Naive thymus-derived CD8-positive, alpha-beta T cell (primary cell): ENCODE measurements around the gene HBG2. TPM values are rescaled to one million over a fixed set of nuclear protein-coding genes. Genes with fewer than 3 reads are reported as not detected.

ENCODE experiments used
- ATAC-seq, 2 donors: fragments of 150-1000 bp; cut with Tn5 transposase in 1 of 2; sonication (Bioruptor Pico), chemical (Tn5 transposase) in 1 of 2; 1 replicate in 1 of 2; 2 replicates in 1 of 2; pipeline ENCODE4 v1.10.0; 2021; ENCODE audit warnings: mild to moderate bottlenecking in 2 of 2, moderate library complexity in 2 of 2
- POLR2A ChIA-PET: fragments of 350-600 bp; sonication (Branson Sonifier 250); formaldehyde crosslinking; loops from one replicate; lab custom pipeline; 2021; ENCODE audit warnings: antibody characterized with exemption; lab: Charles Lee
- DNase-seq, 10 donors: peaks; one replicate each; pipeline versions ENCODE4 v3.0.0 to v3.0.0-alpha.2; 2020 to 2022
- H3K27ac Mint-ChIP-seq, 10 donors: one replicate each; pipeline ENCODE4 v1.8.0; 2020 to 2022; ENCODE audit warnings: mild to moderate bottlenecking in 10 of 10, mixed read lengths in 10 of 10, moderate library complexity in 4 of 10, inconsistent platforms in 1 of 10
- H3K27me3 Mint-ChIP-seq, 5 donors: one replicate each; pipeline ENCODE4 v1.8.0; 2021 to 2022; ENCODE audit warnings: mixed read lengths in 5 of 5
- H3K36me3 Mint-ChIP-seq, 3 donors: one replicate each; pipeline ENCODE4 v1.8.0; 2020 to 2022; ENCODE audit warnings: mixed read lengths in 3 of 3, mild to moderate bottlenecking in 2 of 3, inconsistent platforms in 1 of 3
- H3K4me1 Mint-ChIP-seq, 4 donors: one replicate each; pipeline ENCODE4 v1.8.0; 2021 to 2022; ENCODE audit warnings: mixed read lengths in 4 of 4
- H3K4me3 Mint-ChIP-seq, 10 donors: one replicate each; pipeline ENCODE4 v1.8.0; 2020 to 2022; ENCODE audit warnings: mild to moderate bottlenecking in 10 of 10, mixed read lengths in 10 of 10, moderate library complexity in 6 of 10, inconsistent platforms in 1 of 10
- H3K9me3 Mint-ChIP-seq, 9 donors: one replicate each; pipeline ENCODE4 v1.8.0; 2020 to 2022; ENCODE audit warnings: mixed read lengths in 9 of 9, mild to moderate bottlenecking in 3 of 9, inconsistent platforms in 1 of 9, moderate library complexity in 1 of 9
- polyA plus RNA-seq, 3 donors: library from polyadenylated mRNA; unstranded; fragments of 300-500 nt; fragmentation: Illumina TruSeq; gene quantifications; one replicate each; pipeline ENCODE4 v1.2.3, GENCODE V29; 2021
- total RNA-seq, 8 experiments: library from RNA in 2 of 8; stranded (reverse) in 2 of 8; gene quantifications; one replicate each; pipeline ENCODE4 v1.2.3 and lab custom pipeline; 2021 to 2026

The HBG2 gene
- total and polyA plus RNA-seq, 5 experiments from 2014 or later, result not detected

- peaks cover 0 to 1% (median 0%) of the 10 kb centered on the region in 9 donors for H3K9me3 Mint-ChIP-seq
- H3K4me3 Mint-ChIP-seq, result no peak overlapping the region
- no peak for ATAC-seq
- DNase-seq, result no peak
- no peaks in the 10 kb centered on the region for H3K36me3 Mint-ChIP-seq
- H3K4me1 Mint-ChIP-seq, result no peaks in the 10 kb centered on the region
- H3K27ac Mint-ChIP-seq, result no peak overlapping the region
- H3K27me3 Mint-ChIP-seq, result peaks cover 0 to 16% (median 6%) of the 10 kb centered on the region in 5 donors
- POLR2A ChIA-PET, result no interaction called here
Observed at GRCh38 chr11:5203366-5203765, 51.2 kb downstream of the HBG2 start.

Other genes with a start within 250 kb of the HBG2 start
- gene OR52J3, start 208.3 kb downstream of the HBG2 start, total RNA-seq, result not detected
- not detected for gene OR52J3, start 208.3 kb downstream of the HBG2 start, polyA plus RNA-seq
- not detected for gene OR52E2, start 195.2 kb downstream of the HBG2 start, total RNA-seq
- not detected for gene OR52E2, start 195.2 kb downstream of the HBG2 start, polyA plus RNA-seq
- not detected for gene OR52E1, start 185.2 kb downstream of the HBG2 start, total RNA-seq
- not detected for gene OR52E1, start 185.2 kb downstream of the HBG2 start, polyA plus RNA-seq
- gene OR52A5, start 116.4 kb downstream of the HBG2 start, total RNA-seq, result not detected
- gene OR52A5, start 116.4 kb downstream of the HBG2 start, polyA plus RNA-seq, result not detected
- gene OR52A1, start 100.0 kb downstream of the HBG2 start, total RNA-seq, result not detected
- not detected for gene OR52A1, start 100.0 kb downstream of the HBG2 start, polyA plus RNA-seq
- gene OR51V1, start 54.1 kb downstream of the HBG2 start, total RNA-seq, result not detected
- gene OR51V1, start 54.1 kb downstream of the HBG2 start, polyA plus RNA-seq, result not detected
- gene HBB, start 27.7 kb downstream of the HBG2 start, total RNA-seq, result not detected
- under 1 TPM in 2 of 3 donors, not detected in 1; 0.88 to 0.89 TPM for gene HBB, start 27.7 kb downstream of the HBG2 start, polyA plus RNA-seq
- gene HBD, start 20.3 kb downstream of the HBG2 start, total RNA-seq, result not detected
- not detected for gene HBD, start 20.3 kb downstream of the HBG2 start, polyA plus RNA-seq
- not detected for gene HBG1, start 4.9 kb downstream of the HBG2 start, total RNA-seq
- not detected for gene HBG1, start 4.9 kb downstream of the HBG2 start, polyA plus RNA-seq
- gene HBE1, start 15.2 kb upstream of the HBG2 start, total RNA-seq, result not detected
- gene HBE1, start 15.2 kb upstream of the HBG2 start, polyA plus RNA-seq, result not detected
- not detected for gene OR51B4, start 47.2 kb upstream of the HBG2 start, total RNA-seq
- not detected for gene OR51B4, start 47.2 kb upstream of the HBG2 start, polyA plus RNA-seq
- gene OR51B2, start 69.5 kb upstream of the HBG2 start, total RNA-seq, result not detected
- not detected for gene OR51B2, start 69.5 kb upstream of the HBG2 start, polyA plus RNA-seq
- not detected for gene OR51B5, start 88.7 kb upstream of the HBG2 start, total RNA-seq
- not detected for gene OR51B5, start 88.7 kb upstream of the HBG2 start, polyA plus RNA-seq
- gene OR51B6, start 96.7 kb upstream of the HBG2 start, total RNA-seq, result not detected
- not detected for gene OR51B6, start 96.7 kb upstream of the HBG2 start, polyA plus RNA-seq
- gene OR51M1, start 129.0 kb upstream of the HBG2 start, total RNA-seq, result not detected
- not detected for gene OR51M1, start 129.0 kb upstream of the HBG2 start, polyA plus RNA-seq
- gene OR51Q1, start 167.3 kb upstream of the HBG2 start, total RNA-seq, result not detected
- gene OR51Q1, start 167.3 kb upstream of the HBG2 start, polyA plus RNA-seq, result not detected
- not detected for gene OR51I1, start 186.7 kb upstream of the HBG2 start, total RNA-seq
- gene OR51I1, start 186.7 kb upstream of the HBG2 start, polyA plus RNA-seq, result not detected
- gene OR51I2, start 194.5 kb upstream of the HBG2 start, total RNA-seq, result not detected
- not detected for gene OR51I2, start 194.5 kb upstream of the HBG2 start, polyA plus RNA-seq
- gene OR52D1, start 233.9 kb upstream of the HBG2 start, total RNA-seq, result not detected
- gene OR52D1, start 233.9 kb upstream of the HBG2 start, polyA plus RNA-seq, result not detected